Glomerular endothelial cell (primary cell): ENCODE measurements around the gene PCSK2. TPM values are rescaled to one million over a fixed set of nuclear protein-coding genes. Genes with fewer than 3 reads are reported as not detected.

ENCODE experiments used
- DNase-seq: peaks from one replicate; pipeline ENCODE4 v3.0.0-alpha.2; 2011; ENCODE audit warnings: low read depth, low spot score; ENCODE audit errors: extremely low read depth
- total RNA-seq: library from RNA; depleted of rRNA; stranded (reverse); fragments of >200 nt; gene quantifications from 2 replicates; pipeline ENCODE4 v1.2.3, GENCODE V29; 2015

PCSK2 gene
- total RNA-seq, 1 donor from 2014 or later: not detected

DNA sequence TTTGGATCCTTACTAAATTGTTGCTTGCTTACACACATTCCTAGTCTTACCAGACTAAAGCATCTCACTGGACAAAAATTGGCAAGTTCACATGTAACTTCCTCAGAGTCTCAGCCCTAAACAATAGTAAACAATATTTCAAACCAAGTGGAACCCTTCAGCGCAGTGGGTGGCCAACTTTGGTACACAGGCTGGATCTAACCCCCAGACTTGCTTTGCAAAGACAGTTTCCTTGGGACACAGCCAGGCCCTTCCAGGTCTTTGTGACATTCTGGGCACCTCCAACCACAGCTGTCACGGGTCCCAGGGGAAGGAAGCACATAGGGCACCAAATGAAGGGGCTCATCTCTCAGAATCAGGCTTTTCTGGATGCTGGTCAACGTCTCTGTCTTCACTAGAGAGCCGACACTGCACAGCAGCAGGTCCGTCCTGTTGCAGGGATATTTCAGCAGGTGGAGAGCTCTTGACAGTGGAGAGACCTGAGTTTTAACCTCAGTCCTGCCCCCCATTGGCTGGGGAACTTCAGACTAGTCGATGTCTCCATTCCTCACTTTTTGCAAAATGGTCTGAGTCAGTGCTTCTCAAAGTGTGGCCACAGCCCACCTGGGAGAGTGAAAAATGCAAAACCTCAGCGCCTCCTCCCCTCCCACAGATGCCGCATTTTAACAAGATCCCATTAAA lies 212.9 kb downstream of the PCSK2 start:
- no peak for DNase-seq

DNA sequence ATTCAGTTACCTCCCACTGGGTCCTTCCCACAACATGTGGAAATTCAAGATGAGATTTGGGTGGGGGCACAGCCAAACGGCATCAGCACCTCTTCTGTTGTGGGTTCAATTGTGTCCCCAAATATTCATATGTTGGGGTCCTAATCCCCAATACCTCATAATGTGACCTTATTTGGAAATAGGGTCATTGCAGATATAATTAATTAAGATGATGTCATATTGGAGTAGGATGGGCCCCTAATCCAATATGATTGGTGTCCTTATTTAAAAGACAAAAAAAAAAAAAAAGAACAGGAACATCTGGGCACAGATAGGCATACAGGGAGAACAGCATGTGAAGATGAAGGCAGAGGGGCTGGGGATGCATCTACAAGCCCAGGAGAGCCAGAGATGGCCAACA lies 214.9 kb downstream of the PCSK2 start:
- no peak for DNase-seq

DNA sequence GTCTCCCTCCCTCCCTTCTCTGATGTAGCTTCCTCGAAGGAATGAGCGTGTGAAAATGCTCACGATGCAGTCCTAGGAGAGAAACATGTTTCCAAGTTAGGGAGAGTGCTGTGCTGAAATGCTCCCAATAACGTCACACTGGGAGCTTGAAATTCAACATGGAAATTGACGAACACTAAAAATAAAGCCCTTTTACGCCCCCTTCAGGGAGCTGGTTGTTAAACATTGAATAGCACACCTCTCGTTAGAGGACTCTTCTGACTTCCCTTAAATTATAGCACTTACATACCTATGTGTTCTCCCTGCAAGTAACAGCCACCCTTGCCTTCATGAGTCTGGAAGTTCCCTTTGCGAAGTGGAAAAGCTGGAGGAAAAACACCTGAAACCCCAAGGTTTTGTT lies 215.7 kb downstream of the PCSK2 start:
- DNase-seq: no peak

DNA sequence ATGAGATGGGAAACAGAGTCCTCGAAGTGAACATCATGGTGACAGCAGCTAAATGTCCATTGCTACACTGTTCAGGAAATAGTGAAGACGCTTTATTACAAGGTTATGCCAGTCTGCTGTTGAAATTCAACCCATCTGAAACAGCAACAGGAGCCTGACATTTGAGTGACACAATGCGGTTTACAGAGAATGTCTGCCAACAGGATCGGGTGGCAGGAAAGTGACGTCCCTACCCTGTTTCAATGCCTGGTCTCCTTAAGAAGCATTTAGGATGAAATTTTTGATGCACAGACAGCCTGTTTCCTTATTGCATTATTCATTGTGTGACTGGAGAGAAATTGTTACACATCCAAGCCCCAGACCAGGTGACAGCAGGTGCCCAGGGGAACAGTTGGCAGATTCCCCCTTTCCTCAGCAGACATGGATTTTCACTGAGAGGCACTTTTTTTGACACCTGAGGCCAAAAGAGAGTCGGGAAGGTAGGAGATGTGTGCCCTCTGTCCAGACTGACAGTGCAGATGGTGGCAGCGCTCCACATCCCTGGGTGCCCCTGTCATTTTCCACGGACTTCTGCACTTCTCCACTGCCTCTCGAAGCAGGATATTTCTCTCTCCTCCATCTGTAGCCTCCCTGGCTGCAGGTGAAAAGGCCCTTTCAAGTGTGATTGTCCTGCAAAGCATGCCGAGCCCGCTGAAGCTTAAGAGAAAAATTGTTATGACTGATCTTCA lies 216.5 kb downstream of the PCSK2 start:
- no peak for DNase-seq

DNA sequence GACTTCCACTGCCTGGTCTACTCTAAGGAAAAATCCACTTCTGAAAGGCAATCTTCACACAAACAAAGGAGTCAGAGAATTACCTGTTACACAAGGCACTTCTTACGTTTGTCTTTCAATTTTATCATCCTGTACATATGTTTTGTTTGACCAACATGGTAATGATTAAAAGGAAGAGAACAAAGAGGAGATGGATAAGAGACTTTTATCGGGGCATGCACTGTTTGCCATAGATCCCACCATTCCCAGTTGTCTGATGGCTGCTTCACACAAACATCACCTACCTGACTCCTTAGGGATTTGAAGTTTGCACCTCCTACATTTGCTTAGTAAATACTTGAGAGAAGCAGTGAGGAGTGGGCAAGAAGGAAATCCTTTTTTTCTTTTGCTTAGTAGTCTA lies 217.3 kb downstream of the PCSK2 start:
- no peak for DNase-seq

DNA sequence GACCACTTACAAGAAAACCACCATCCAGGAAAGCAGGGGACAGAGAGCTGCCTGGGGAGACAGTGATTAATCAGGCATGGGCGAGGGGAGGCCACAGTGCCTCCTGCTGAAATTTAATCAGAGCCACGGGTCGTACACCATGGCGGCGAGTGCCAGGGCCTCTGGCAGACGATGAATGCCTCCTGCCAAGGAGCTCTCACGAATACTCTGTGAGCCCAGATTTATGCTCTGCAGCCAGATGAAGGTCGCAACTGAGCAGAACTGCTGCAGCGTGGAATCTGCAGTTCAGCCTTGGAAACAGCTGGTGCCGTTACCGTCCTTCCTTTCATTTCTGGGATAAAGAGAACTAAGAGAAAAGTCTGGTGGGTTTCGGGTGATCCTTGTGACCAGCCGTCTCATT lies 218.7 kb downstream of the PCSK2 start:
- DNase-seq: no peak

DNA sequence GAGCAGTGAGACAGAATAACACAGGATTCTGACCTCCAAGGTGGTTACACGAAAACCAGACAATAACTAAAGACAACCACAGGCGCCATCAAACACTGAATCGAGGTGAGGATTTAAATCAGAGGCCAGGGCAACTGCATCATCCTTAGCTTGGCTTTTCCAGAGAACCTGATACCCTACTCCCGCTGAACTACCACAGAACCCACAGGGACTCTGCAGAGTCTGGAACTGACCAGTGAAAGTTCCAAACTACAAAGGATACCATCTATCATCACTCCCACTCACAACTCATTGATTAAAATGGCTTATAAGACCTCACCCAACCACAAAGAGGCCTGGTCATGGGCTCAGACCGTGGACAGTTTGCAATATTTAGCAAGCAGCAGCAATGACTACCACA lies 219.3 kb downstream of the PCSK2 start:
- no peak for DNase-seq

DNA sequence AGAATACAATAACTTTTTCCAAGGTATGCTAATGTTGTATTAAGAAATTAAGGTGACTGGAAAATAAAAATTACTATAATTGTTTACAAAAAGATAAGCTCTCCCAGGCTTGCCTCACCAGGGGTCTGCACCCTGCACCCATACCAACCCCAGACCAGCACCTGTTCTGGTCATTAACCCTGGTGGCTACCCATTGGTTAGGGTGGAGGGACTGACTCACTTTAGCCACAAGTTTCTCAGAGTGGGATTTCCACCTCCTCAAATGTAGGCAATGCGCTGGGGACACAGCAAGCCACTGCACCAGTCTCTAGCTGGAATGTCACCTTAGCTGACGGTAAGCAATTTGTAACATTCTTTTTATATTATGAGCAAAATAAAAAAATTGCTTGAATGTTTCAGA lies 221.2 kb downstream of the PCSK2 start:
- no peak for DNase-seq

DNA sequence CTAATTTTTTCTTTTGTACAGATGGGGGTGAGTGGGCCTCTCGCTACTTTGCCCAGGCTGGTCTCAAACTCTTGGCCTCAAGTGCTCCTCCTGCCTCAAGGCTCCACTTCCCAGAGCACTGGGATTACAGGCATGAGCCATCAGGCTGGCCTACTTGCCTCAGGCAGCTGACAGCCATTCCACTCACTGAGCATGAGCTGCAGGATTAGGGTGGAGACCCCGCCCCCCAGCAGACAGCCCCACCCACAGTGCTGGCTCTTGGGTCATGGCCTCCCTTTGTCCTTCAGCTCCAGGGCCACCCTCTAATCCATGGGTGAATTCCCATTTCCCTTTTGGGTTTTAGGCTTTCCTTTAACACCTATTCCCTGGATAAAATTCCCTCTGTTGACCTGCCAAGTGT lies 222.2 kb downstream of the PCSK2 start:
- no peak for DNase-seq

DNA sequence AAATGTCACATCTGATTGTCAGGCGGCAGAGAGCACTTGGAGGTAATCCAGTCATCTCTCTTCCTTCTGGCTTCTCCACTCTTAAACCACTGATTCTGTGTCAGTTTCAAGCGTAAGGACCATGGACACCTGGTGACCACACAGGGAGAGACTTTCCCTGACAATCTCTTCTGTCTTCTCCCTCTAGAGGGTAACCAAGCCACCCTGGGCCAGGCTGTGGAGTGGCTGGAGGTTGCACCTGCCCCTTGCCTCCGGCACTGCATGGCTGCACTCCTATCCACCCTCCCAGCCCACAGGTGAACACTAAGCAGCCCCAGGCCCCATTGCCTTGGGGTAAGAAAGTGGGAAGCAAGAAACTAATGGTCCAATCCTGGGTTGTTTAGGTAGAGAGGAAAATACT lies 225.6 kb downstream of the PCSK2 start:
- no peak for DNase-seq

DNA sequence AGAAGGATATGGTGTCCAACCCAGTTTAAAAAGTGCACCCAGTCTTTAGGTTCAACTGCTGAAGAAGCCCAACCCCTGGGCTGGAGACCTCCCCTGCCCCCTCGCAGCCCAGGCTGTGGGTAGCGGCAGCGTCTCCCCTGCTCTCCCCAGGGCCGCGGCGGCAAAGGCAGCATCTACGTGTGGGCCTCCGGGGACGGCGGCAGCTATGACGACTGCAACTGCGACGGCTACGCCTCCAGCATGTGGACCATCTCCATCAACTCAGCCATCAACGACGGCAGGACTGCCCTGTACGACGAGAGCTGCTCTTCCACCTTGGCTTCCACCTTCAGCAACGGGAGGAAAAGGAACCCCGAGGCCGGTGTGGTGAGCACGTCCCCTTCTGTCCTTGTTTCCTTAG lies 226.8 kb downstream of the PCSK2 start:
- DNase-seq: no peak

DNA sequence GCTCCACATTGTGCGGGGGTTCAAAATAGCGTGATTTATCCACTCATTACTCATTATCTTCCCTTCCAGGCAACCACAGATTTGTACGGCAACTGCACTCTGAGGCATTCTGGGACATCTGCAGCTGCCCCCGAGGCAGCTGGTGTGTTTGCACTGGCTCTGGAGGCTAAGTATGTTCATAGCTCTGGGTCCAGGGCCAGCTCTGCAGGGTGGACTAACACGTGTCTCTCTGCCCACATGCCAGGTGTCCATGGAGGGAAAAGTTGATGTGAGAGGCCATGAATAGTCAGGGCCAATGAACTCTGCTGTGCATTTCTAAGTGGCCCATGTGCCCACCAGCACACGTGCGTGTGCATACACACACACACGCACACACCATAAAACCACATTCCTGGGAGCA lies 229.4 kb downstream of the PCSK2 start:
- no peak for DNase-seq

DNA sequence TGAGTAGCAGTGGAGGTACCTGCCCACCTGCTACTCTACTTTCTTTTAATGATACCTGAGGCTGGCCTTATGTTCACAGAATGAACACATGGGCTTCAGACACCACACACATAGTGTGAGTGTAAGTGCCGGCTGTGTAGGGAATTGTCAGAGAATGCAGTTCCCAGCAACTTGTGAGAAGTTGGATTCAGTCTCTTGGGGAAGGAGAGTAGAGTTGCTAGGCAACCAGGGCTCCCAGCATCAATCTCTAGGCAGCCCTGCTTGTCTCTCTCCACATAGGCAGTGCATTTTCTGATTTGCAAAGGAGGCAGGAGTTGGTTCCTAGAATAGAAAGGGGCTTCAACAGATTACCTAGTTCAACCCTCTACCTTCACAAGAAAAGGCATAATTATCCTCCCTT lies 230.2 kb downstream of the PCSK2 start:
- no peak for DNase-seq

DNA sequence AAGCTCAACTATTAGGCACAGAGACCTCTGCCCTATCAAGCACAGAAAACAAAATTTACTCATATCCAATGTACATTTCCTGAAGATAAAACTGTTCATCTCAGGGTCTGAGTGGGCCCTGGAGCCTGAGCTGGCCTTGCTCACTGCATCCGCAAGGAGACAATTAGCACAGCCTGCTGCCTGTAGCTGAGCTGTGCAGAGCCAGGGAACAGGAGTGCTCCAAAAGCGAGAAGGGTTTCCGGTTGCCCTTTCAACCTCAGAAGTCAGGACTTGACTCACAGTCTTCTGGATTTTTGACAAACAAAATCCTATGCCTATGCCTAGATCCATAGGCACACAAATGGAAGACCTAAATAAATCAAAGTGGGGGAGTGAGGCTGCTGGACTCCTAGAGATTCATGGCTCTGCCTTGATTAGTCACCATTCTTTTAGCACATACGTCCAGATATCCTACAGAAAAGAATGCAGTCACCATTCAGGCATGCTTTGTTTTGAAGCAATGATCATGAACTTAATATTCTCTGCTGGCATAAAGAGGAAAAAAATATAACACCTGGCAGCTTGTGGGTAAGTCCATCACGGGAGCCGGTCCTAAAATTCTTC lies 230.8 kb downstream of the PCSK2 start:
- no peak for DNase-seq

DNA sequence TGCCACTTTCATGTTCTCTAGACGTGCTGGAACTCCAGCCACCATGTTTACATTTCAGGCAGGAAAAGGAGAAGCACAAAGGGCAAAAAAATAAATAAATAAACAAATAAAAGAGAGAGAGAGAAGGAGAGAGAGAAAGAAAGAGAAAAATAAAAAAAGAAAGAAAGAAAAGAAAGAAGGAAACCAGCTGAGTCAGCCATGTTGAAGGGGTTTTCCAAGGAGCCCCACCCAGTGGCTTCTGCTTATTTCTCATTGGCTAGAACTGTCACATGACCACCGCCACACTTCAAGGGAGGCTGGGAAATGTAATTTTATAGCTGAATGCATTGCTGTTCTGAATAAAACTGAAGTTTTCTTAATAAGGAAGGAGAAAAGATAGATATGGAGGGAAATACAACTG lies 233.3 kb downstream of the PCSK2 start:
- DNase-seq: no peak

DNA sequence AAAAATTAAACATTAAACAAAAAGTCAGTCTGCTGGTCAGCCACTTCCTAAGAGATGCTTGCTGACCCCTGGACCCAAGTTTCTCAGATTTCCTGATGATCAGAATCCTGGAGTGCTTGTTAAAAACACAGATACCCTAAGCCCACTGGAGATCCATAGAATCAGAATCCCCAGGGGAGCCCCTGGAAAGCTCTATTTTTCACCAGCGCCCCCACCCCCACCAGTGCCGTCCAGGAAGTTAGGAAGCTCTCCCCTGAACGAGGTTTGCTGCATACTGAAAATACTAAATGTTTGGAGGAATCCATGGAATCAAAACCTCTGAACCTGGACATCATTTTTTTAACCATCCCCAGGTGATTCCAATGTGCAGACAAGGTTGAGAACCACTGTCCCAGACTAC lies 235.1 kb downstream of the PCSK2 start:
- DNase-seq: no peak

DNA sequence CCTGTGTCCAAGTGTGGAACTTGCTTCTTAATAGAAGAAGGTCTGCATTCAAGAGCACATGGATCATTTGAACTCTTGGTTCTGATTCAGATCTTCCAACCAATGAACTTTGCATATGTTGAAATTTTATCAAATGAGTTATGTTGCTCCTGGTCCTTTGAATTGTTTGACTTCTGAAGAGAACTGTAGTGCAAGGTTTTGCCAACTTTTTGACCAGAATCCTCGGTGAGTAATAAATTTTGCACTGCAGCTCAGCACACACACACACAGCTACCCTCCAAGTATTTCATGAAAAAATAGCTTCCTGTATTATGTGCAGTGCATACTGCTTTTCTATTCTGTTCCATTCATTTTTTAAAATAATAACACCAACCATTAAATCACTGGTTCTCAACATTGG lies 236.9 kb downstream of the PCSK2 start:
- DNase-seq: no peak

DNA sequence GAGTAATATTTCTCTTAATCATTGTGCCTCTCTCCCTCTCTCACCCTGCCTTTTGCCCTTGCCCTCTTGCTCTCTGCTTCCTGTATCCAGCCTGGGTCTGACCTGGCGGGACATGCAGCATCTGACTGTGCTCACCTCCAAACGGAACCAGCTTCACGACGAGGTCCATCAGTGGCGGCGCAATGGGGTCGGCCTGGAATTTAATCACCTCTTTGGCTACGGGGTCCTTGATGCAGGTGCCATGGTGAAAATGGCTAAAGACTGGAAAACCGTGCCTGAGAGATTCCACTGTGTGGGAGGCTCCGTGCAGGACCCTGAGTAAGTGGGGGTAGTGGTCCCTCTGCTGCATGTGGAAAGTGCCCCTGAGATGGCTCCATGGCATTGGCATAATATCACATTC lies 238.4 kb downstream of the PCSK2 start:
- DNase-seq: no peak

DNA sequence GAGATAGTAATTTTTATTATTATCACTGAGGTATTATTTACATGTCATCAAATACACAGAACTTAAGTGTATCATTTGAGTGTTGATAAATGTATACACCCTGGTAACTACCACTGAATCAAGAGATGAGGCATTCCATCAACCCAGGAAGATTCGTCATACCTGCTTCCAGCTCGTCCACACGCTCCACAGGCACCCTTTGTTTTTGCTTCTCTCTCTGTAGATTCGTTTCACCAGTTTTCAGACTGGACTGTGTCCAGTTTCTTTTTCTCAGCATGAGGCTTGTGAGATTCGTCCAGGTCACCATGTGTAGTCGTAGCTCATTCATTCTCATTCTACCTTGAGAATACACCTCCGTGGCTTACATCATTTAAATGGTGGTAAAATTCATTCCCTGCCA lies 239.8 kb downstream of the PCSK2 start:
- no peak for DNase-seq

DNA sequence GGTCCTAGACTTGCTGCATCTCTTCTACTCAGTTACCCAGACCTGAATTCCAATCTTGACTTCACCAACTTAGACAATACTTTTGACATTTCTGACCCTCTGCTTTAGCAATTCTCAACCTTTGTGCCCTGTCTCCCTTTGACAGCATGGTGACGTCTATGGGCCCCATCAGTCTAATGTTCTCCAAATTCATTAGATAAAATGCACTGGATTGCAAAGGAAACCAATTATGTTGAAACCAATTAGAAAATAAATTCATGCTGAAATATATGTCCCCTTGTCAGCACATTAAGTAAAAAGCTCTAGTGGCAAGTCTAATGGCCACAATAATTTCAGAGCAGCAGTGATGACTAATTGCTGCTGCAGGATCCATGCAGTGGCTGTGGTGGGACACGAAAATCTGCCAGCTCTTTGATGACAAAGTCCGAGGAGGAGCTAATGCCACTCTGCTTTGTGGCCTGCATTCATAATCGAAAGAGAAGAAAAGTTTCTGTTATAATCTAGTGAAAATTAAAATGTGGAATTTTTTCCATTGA lies 240.3 kb downstream of the PCSK2 start:
- DNase-seq: no peak

DNA sequence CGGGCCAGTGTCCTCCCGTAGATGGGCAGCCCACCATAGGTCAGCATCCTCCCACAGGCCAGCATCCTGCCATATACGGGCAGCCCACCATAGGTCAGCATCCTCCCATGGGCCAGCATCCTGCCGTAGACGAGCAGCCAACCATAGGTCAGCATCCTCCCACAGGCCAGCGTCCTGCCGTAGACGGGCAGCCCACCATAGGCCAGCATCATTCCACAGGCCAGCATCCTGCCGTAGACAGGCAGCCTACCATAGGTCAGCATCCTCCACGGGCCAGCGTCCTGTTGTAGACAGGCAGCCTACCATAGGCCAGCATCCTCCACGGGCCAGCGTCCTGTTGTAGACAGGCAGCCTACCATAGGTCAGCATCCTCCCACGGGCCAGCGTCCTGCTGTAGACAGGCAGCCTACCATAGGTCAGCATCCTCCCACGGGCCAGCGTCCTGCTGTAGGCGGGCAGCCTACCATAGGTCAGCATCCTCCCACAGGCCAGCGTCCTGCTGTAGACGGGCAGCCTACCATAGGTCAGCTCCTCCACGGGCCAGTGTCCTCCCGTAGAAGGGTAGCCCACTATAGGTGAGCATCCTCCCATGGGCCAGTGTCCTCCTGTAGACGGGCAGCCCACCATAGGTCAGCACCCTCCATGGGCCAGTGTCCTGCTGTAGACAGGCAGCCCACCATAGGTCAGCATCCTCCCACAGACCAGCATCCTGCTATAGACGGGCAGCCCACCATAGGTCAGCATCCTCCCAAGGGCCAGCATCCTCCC lies 241.4 kb downstream of the PCSK2 start:
- DNase-seq: no peak
